ENCODE results near the gene ADTRP.

ADTRP gene

GRCh38 chr6:11778648-11779328, at the start of gene ADTRP:
Gene ADTRP (minus strand): TSS chr6:11778803. CDS start chr6:11778759, 44 bp downstream.
- no peak for DNase-seq

GRCh38 chr6:11826779-11827178, 48.2 kb upstream of the ADTRP start:
- DNase-seq = no peak

GRCh38 chr6:11824986-11825385, 46.4 kb upstream of the ADTRP start:
- no peak for DNase-seq

GRCh38 chr6:11822346-11822745, 43.7 kb upstream of the ADTRP start:
- DNase-seq = peak in 1 of 2 donors; percentile 12

- DNase-seq = no peak
These were observed 43.2 kb upstream of the ADTRP start for GRCh38 chr6:11821781-11822180.

- no peak for DNase-seq
These were observed 42.2 kb upstream of the ADTRP start for GRCh38 chr6:11820821-11821220.

GRCh38 chr6:11819486-11819885, 40.9 kb upstream of the ADTRP start:
- DNase-seq = no peak

GRCh38 chr6:11815231-11815630, 36.6 kb upstream of the ADTRP start:
- no peak for DNase-seq

- DNase-seq = no peak
These were observed 36.2 kb upstream of the ADTRP start for GRCh38 chr6:11814819-11815218.

- DNase-seq = no peak
These were observed 35.5 kb upstream of the ADTRP start for GRCh38 chr6:11814106-11814505.

- no peak for DNase-seq
These were observed 35.0 kb upstream of the ADTRP start for GRCh38 chr6:11813606-11814005.

- DNase-seq = no peak
These were observed 34.3 kb upstream of the ADTRP start for GRCh38 chr6:11812951-11813350.

GRCh38 chr6:11812439-11812838, 33.8 kb upstream of the ADTRP start:
- no peak for DNase-seq

GRCh38 chr6:11811644-11812264, 33.2 kb upstream of the ADTRP start:
- DNase-seq = no peak

GRCh38 chr6:11810854-11811643, 32.4 kb upstream of the ADTRP start:
- no peak for DNase-seq

- DNase-seq = no peak
These were observed 31.5 kb upstream of the ADTRP start for GRCh38 chr6:11810039-11810541.

GRCh38 chr6:11808054-11808453, 29.5 kb upstream of the ADTRP start:
- DNase-seq = no peak

GRCh38 chr6:11806561-11807317, 28.1 kb upstream of the ADTRP start:
- DNase-seq = no peak

GRCh38 chr6:11805259-11806053, 26.9 kb upstream of the ADTRP start:
- no peak for DNase-seq

- no peak for DNase-seq
These were observed 26.1 kb upstream of the ADTRP start for GRCh38 chr6:11804701-11805100.

- DNase-seq = no peak
These were observed 25.5 kb upstream of the ADTRP start for GRCh38 chr6:11804135-11804534.

GRCh38 chr6:11803591-11803971, 25.0 kb upstream of the ADTRP start:
- no peak for DNase-seq

All from CD4-positive, alpha-beta T cell treated with Interferon alpha-2 for 1 hour (primary cell).